Measurements from ENCODE around the gene CXXC1.
"Not testable (repeated sequence)": the region's sequence is repeated elsewhere in the genome, so short reads cannot be mapped to it uniquely, and the experiment has no call there.

The CXXC1 gene

DNA sequence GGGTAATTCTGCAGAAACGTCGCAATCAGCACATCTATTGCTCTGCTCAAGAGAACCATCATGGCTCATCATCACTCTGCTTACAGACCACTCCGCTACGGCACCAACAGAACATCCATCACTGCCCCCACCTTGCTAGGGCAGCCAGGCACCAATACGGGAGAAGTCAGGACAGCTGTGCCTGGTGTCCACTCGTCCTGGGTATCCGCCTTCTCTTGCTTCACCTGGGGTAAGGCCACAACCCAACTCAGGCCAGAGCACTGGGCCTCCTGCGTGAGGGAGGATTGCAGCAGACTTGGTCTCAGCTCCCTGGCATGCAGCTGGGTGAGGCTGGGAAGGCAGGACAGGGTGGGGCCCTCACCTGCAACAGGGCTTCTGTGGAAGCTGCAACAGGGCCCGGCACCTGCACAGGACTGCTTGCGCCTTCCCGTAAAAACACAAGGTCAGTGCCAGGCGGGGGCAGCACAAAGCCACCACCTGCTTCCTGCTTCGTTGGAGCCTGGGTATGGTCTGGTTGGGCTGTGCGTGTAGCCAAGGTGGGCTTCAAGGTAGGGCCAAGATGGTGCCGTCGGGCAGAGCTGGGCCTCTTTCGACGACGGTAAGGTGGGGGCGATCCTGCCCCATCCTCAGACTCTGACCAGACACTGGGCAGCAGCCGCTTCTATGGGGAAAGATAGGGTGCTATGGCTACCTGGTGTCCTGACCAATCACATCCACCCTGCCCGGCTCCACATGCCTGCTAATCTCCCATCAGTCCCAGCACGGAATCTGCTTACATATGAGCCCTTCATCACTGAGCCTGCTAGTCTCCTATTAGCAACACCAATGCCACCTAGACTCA, 14.1 kb downstream of the CXXC1 start:
- DNase-seq: no peak

GRCh38 chr18:50272568-50272967, 14.9 kb downstream of the CXXC1 start:
- DNase-seq: no peak

DNA sequence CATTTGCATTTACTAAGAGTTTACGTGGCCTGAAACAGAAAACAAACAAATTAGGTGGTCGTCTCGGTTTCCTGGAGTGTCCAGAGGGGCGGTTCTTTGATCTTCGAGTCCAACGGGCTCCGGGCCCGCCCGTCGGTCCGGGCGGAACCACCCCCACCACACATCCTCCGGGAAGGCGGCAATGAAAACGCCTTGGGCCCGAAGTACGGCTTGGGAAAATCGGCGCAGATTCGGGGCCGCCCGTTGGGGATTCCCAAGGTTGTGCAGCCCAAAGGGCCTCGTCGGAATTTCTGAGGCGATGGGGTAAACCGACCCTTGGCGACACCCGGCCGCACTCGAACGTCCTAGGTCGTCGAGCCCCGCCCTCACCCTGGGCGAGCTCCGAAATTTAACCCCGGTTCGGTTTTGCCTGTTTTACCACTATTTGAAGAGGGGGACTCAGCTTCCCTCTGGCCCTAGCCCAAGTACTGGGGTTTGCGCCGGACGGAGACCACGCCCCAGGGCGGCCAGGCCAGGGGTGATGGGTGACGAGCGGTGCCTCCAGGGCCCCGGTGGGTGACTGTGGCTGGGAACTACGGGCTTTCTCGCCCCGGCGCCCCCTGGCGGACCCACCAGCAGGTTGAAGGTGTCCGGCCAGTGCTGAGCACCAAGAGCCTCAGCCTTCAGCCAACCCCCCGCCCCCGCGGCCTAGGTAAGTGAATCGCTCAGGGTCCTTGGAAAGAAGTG, 19.3 kb downstream of the CXXC1 start:
- DNase-seq: peak; percentile 91

DNA sequence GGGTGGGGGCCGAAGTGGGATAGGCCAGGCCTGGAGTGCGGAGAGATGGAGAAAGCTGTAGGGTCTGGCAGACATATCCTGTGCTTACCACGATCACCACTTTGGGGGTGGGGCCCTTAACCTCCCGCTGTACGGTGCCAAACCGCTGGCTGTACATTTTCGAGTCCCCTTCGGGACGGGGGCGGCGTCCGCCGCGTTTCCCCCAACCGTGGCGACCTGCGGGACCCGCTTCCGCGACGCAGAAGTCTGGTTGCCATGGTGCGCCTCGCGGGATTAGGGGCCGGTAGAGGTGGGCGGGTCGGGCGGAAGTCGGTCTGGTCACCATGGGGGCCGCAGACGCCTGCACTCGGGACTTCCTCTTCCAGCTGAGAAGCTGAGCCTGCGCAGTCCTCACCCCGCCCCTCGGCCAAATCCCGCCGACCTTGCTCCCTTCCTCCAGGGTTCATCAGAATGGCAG, 21.2 kb downstream of the CXXC1 start, which contains the start of gene CFAP53:
Gene CFAP53, minus strand, starts transcription at position 248 of the 457 bp plus-strand sequence. Its CDS starts 91 bp downstream, at position 157.
- peak; percentile 93 for DNase-seq

DNA sequence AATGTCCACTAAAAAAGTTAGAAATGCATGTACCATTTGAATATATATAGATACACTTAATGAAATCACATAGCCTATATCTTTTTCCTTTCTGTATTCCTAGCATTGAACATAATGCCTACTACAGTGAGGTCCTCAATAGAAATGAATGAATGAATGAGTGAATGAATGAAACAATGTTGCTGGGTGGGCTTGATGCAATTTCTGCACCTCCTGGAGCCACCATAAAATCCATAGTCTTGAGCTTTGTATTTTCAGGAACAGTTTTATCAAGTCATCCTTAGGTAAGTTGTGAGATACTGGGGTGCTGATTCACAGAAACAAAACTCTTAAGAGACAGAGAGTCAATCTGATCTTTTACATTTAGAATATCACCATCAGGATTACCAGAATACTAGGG, 24.5 kb downstream of the CXXC1 start:
- no peak for DNase-seq

DNA sequence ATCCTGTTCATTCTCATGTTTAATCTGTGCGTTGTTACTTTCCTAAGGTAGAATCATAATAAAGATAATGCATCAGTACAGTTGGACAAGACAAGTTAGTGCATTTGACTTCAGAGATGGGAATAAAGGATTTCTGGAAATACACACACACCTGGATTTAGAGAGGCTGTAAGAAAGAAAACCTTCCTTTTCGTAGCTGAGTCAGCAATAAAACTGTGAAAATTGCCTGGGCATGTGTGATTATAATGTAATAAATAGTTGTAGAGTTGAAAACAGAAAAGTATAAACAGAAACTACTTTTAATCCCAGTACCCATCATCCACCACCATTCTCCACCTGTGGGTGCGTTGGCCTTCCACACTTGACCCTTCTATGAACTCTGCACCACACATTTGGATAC, 36.6 kb downstream of the CXXC1 start:
- no peak for DNase-seq

DNA sequence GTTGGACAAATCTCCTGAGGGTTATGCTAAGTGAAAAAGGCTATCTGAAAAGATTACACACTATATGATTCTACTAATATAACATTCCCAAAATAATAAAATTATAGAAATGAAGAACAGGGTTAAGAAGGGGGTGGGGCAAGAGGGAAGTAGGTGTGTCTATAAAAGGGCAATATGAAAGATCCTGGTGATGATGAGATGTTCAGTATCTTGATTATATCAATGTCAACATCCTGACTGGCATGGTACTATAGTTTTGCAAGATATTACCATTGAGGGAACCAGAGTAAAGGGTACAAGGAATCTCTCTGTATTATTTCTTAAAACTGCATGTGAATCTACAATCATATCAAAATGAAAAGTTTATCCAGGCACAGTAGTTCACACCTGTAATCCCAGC, 37.9 kb downstream of the CXXC1 start:
- no peak for DNase-seq

DNA sequence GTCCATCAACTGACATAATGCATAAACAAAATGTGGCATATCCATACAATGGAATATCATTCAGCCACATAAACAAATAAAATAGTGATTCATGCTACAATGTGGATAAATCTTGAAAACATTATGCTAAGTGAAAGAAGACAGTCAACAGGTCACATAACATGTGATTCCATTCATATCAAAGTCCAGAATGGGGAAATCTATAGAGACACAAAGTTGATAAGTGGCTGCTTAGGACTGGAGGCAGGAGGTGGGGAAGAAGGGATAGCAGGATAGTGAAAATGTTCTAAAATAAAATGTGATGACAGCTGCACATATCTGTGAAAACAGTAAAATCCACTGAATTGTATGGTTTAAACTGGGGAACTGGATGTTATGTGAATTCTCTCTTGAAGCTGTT, 39.9 kb downstream of the CXXC1 start:
- DNase-seq: no peak

- DNase-seq: not testable (repeated sequence)
Measured at GRCh38 chr18:50241768-50242167, 45.7 kb downstream of the CXXC1 start.

DNA sequence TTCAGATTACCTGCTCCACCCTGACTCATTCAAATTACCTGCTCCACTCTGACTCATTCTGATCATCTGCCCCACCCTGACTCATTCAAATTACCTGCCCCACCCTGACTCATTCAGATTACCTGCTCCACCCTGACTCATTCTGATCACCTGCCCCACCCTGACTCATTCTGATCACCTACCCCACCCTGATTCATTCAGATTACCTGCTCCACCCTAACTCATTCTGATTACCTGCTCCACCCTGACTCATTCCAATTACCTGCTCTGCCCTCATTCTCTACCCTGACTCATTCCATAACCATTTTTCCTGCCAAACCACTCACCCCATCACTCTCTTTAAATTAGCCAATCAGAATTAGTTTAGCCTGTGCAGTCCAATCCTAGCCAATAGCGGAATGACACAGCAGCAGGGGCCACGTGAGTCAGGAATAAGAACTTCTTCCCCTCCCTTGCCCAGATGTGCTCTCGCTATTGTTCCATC, 47.4 kb downstream of the CXXC1 start:
- peak; percentile 27 for DNase-seq

DNA sequence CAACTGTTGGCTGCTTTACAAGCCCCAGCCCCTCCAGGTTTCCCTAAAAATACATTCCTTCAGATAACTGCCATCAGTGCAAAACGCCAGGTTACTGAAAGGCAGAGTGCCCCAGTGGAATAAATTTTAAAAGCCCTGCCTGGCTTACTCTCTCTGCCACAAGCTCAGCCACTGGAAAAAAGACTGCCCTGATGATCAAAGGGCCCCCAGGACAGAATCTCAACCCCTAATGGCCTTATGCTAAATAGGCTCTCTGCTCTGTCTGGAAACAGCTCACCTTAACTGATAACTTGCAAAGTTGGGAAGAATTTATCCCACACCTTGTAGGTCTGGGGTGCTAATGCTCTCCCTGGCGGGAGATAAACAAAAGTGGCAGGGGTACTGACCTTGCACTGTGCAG, 55.1 kb downstream of the CXXC1 start:
- DNase-seq: no peak

Measured in stimulated activated CD8-positive, alpha-beta memory T cell treated with anti-CD3 and anti-CD28 coated beads, Interleukin-4, amount 100 ng/mL, for 48 hours (primary cell).